GM18519 (cell line): ENCODE measurements around the gene TMEM80.
A peak's percentile ranks its signal among the peaks of the same experiment; 100 is the strongest.
"Not testable (repeated sequence)": the region's sequence is repeated elsewhere in the genome, so short reads cannot be mapped to it uniquely, and the experiment has no call there.

Source experiments
- ATAC-seq: cut with Tn5 transposase; IDR thresholded peaks from one replicate; pipeline ENCODE4 v1.9.1; 2021; ENCODE audit warnings: mild to moderate bottlenecking, moderate library complexity; ENCODE audit not compliant: unreplicated experiment, low FRiP score

Gene TMEM80

GRCh38 chr11:737899-738298 is 42.3 kb downstream of the TMEM80 start:
- ATAC-seq = not testable (repeated sequence)

- no peak for ATAC-seq
Measured at GRCh38 chr11:742156-742546, 46.5 kb downstream of the TMEM80 start.

DNA sequence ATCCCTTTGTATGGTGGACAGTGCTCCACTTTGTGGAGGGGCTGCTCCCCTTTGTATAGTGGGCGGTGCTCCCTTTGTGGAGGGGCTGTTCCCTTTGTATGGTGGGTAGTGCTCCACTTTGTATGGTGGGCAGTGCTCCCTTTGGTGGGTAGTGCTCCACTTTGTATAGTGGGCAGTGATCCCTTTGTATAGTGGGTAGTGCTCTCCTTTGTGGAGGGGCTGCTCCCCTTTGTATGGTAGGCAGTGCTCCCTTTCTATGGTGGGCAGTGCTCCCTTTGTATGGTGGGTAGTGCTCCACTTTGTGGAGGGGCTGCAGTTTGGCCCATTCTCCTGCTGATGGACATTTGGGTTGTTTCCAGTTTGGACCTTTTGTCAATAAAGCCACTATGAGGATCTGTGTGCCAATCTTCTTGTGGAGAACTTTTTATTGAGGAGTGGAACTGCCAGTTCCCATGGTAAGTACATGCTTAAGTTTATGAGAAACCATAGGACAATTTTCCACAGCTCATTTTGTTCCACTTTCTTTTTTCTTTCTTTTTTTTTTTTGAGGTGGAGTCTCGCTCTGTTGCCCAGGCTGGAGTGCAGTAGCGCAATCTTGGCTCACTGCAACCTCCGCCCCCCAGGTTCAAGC is 47.1 kb downstream of the TMEM80 start:
- no peak for ATAC-seq

- ATAC-seq = no peak
Measured at GRCh38 chr11:745428-745827, 49.8 kb downstream of the TMEM80 start.

DNA sequence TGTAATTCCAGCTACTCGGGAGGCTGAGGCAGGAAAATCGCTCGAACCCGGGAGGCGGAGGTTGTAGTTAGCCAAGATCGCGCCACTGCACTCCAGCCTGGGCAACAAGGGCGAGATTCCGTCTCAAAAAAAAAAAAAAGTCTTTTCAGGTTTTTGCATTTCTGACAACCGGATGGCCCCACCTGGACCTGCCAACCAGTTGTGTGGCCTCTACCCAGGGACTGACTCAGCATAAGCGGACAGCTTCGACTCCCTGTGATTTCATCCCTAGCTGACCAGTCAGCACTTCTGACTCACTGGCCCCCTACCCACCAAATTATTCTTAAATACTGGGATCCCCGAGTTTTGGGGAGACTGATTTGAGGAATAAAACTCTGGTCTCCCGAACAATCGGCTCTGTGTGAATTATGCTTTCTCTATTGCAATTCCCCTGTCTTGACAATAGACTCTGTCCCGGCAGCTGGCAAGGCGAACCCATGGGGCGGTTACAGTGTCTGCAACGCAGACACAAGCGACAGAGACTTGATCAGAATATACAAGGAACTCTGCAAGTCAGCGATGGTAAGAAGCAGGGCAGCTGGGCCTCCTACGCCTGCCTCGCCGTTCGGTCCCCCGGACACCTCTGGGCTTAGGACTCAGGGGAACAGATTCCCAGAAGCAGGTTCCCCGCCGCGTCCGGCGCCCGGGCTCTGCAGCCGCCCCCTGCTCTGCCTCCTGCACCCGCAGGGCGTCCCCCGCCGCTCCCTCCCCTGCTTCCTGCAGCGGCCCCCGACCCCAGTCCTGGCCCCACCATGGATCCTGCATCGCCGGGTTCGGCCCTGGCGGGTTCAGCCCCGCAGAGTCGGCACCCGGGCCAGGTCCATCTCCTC is 50.9 kb downstream of the TMEM80 start:
- ATAC-seq = peak; percentile 9

DNA sequence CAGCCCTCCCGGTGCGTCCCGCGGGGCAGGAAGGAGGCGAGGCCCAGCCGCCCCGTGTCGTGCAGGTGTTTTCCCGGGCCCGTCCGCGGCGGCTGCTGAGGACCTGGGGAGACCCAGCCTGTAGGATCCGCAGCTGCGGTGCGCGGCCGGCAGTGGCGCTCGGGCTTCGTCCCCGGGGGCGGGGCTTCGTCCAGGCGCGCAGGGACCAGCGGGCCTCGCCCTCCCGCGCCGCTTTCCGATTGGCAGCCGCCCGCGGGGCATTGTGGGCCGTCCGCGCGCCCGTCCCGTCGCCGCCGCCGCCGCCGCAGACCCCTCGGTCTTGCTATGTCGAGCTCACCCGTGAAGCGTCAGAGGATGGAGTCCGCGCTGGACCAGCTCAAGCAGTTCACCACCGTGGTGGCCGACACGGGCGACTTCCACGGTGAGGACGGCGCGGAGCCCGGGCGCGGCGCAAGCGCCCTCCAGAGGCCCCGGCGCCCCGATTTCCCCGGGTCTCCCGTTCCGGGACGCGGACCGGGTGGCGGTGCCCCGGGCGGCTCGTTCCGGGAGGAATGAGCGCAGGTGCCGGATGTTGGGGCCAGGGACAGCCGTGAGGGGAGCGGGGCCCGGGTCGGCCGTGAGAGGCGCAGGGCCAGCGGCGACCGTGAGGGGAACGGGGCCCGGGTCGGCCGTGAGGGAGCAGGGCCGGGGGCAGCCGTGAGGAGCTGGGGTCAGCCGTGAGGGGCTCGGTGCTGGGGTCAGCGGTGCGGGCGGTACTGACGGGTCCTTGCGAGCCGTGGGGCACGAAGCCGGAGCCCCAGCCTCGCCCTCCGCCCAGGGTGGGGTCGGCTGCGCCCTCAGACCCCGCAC is 51.8 kb downstream of the TMEM80 start, which contains the start of gene TALDO1:
TALDO1 (plus strand) TSS at position 307 of the 849 bp plus-strand sequence; CDS start at position 325, 18 bp downstream.
- peak; percentile 75 for ATAC-seq

DNA sequence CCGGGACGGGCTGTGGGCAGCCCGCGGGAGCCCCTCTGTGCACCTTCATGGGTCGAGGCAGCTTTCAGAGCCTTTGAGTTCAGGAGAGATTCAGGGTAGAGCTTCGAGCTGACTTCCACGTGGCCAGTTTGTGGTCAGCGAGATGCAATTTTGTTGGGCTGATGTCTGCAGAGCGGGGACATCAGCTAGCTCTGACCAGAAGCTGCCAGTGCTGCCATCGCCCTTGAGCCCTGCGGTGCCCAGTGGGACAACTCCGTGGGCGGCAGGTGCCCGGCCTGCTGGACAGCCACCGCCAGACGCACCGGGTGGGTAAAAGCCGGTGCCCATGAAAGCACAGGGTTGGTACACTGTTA is 52.4 kb downstream of the TMEM80 start:
- no peak for ATAC-seq

DNA sequence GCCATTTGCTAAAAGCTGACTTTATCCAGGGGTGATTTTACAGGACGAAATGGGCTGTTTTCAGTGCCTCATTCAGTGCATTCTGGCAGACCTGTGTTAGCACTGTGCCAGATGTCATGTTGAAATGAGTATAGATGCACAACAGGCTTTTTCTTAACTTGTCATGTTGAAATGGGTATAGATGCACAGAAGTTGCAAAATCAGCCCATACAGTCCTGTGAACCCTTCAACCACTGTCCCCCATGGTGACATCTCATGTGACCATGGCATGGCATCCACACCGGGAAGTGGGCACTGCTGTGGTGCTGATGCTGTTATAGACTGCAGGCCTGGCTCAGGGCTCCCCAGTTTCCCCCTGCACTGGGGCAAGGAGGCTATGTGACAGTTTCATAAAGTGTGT is 54.1 kb downstream of the TMEM80 start:
- ATAC-seq = no peak
